ENCODE data around the gene TMA7B.
"Not testable (repeated sequence)": the region's sequence is repeated elsewhere in the genome, so short reads cannot be mapped to it uniquely, and the experiment has no call there.

DNA sequence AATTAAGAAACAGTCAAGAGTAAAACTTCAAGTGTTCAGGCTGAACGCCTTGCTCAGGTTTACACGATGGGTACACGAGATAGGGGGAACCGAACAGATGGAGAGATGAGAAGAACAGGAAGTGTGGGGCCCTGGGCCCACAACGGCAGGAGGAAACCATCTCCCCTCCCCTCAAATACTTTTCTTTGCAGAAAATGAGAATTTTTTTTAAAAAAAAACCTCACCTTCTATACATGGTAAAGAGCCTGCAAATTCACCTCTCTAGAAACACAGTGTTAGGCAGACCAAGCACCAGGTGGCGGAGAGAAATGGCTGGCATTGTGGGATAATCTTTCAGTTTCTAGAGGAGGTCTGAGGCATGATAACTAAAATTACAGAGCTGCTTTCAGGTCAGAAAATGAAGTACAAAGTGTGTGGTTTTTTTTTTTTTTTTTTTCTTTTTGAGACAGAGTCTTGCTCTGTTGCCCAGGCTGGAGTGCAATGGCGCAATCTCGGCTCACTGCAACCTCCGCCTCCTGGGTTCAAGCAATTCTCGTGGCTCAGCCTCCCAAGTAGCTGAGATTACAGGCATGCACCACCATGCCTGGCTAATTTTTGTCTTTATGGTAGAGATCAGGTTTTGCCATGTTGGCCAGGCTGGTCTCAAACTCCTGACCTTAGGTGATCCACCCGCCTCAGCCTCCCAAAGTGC lies 8.4 kb upstream of the TMA7B start:
- 0 out of 2 replicates have a peak, but pooled peaks have one; percentile 35 for TF ChIP-seq MTA3 (IDR thresholded peaks at IDR 0.05; ENCODE audit: borderline replicate concordance, low read length)
- TF ChIP-seq ATF3 (IDR thresholded peaks at IDR 0.05; ENCODE audit: borderline replicate concordance, extremely low read depth, low read depth, low read length); CTCF (IDR thresholded peaks at IDR 0.05 in 2 of 3, conservative IDR thresholded peaks at IDR 0.05 in 1 of 3; ENCODE audit: control insufficient read depth in 2 of 3, extremely low read depth in 1 of 3, insufficient read depth in 1 of 3, low read depth in 3 of 3, low read length in 3 of 3); NFXL1 (IDR thresholded peaks at IDR 0.05; ENCODE audit: borderline replicate concordance); POLR2A (IDR thresholded peaks at IDR 0.05; ENCODE audit: low read depth, low read length); EZH2 (IDR thresholded peaks at IDR 0.05; ENCODE audit: borderline replicate concordance, control insufficient read depth, low read depth, low read length); TAF1 (IDR thresholded peaks at IDR 0.05; ENCODE audit: borderline replicate concordance, low read depth, low read length); CBX3 (IDR thresholded peaks at IDR 0.05; ENCODE audit: borderline replicate concordance, low read depth); REST (IDR thresholded peaks at IDR 0.05; ENCODE audit: low read depth, low read length); JUNB (IDR thresholded peaks at IDR 0.05); ZZZ3 (IDR thresholded peaks at IDR 0.05; ENCODE audit: control insufficient read depth, insufficient read length, low read depth): not testable (repeated sequence)
- TF ChIP-seq, protein P1, sequence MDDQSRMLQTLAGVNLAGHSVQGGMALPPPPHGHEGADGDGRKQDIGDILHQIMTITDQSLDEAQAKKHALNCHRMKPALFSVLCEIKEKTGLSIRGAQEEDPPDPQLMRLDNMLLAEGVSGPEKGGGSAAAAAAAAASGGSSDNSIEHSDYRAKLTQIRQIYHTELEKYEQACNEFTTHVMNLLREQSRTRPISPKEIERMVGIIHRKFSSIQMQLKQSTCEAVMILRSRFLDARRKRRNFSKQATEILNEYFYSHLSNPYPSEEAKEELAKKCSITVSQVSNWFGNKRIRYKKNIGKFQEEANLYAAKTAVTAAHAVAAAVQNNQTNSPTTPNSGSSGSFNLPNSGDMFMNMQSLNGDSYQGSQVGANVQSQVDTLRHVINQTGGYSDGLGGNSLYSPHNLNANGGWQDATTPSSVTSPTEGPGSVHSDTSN (IDR thresholded peaks at IDR 0.05; ENCODE audit: insufficient replicate concordance, low read depth, low read length): not testable (repeated sequence)

Measured in GM12878 (cell line).